Measurements from ENCODE around the gene PIEZO2. TPM values are rescaled to one million over a fixed set of nuclear protein-coding genes. Genes with fewer than 3 reads are reported as not detected.

PIEZO2 gene
- total and polyA plus RNA-seq, 2 of the 8 experiments (the other 6 are each of a cell fraction or from before 2014, with no cell fraction given) = 4.7 to 16.5 TPM

DNA sequence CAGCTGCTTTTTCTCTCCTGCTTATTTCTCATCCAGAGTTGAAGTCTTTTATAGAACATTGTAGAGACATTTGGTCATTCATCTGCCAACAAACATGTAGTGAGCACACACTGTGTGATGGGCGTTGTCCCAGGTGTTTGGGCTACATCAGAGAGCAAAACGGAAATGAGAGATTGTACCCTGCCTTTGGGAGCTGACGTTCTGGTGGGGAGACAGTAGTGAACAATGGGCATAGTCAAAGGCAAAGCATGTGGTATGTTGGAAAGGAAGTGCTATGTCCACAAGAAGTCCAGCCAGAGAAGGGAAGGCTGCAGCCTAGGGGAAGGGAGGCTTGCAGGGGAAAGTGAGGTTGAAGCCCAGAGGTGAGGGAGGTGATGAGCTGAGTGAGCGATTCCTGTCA is 78.1 kb downstream of the PIEZO2 start:
- H4K5ac ChIP-seq (ENCODE audit: insufficient read length, low read depth, low read length) = no peak overlapping the region
- H3K4me3 ChIP-seq (ENCODE audit: extremely low read depth in 1 of 4, insufficient read depth in 2 of 4, low read depth in 3 of 4, low read length in 4 of 4) = no peak overlapping the region
- no peak overlapping the region for H4K91ac ChIP-seq (replicated peaks; ENCODE audit: insufficient read length, low read length)
- H3K4ac ChIP-seq (replicated peaks; ENCODE audit: insufficient read length, low read depth, low read length) = no peak overlapping the region
- H3K27me3 ChIP-seq (replicated peaks in 1 of 4; ENCODE audit: control insufficient read depth in 3 of 4, extremely low read depth in 1 of 4, insufficient read depth in 3 of 4, low read length in 3 of 4) = no peaks in the 10 kb centered on the region
- peaks cover 0 to 2% of the 10 kb centered on the region in 2 experiments; a peak in 1 of 4 replicates for H3K9me3 ChIP-seq (ENCODE audit: insufficient read depth in 2 of 2, low read depth in 1 of 2, low read length in 1 of 2)
- no peak overlapping the region for H3K4me2 ChIP-seq (ENCODE audit: insufficient read depth in 1 of 2, low read depth in 2 of 2, low read length in 2 of 2)
- H4K8ac ChIP-seq (ENCODE audit: extremely low read depth, insufficient read depth, low read length) = no peak overlapping the region
- no peaks in the 10 kb centered on the region for H3K23me2 ChIP-seq (ENCODE audit: low read depth, low read length)
- H3K79me1 ChIP-seq (ENCODE audit: low read depth, low read length) = no peaks in the 10 kb centered on the region
- 0 out of 2 replicates have a peak overlapping the region, but pooled peaks have one; percentile 18 for H2BK15ac ChIP-seq (ENCODE audit: low read length)
- FAIRE-seq = no peak
- no peaks in the 10 kb centered on the region for H3K4me1 ChIP-seq (replicated peaks in 1 of 4; ENCODE audit: control insufficient read depth in 3 of 4, insufficient read depth in 4 of 4, low read length in 3 of 4)
- DNase-seq (ENCODE audit: low read depth in 1 of 2, low spot score in 2 of 2) = no peak
- CTCF ChIA-PET (ENCODE audit: partially characterized antibody) = interaction anchor here (1.2 to 1.4 kb wide), 2 partner anchors 14 to 92 kb away, joined by 3 read pairs; no protein-coding TSS in a partner anchor
- POLR2A ChIA-PET (ENCODE audit: partially characterized antibody) = no interaction called here
- H2AFZ ChIP-seq (ENCODE audit: low read length) = no peak overlapping the region
- H3K23ac ChIP-seq (ENCODE audit: insufficient read length) = no peak overlapping the region
- no peaks in the 10 kb centered on the region for H3K36me3 ChIP-seq (ENCODE audit: control insufficient read depth in 2 of 4, insufficient read depth in 4 of 4, low read length in 3 of 4)
- no peak overlapping the region for H3K18ac ChIP-seq (ENCODE audit: extremely low read depth, low read length)
- H3K14ac ChIP-seq (ENCODE audit: insufficient read length) = no peak overlapping the region
- H2BK5ac ChIP-seq (ENCODE audit: low read depth, low read length) = no peak overlapping the region; the same call in 1 of the 2 replicates
- no peak overlapping the region for H3K56ac ChIP-seq (replicated peaks; ENCODE audit: insufficient read length, low read depth, low read length)
- H3K27ac ChIP-seq (ENCODE audit: low read depth, low read length) = no peak overlapping the region
- 80% methylated on average over 4 of the region's 4 CpGs; no CpG with 5 or more reads in 1 of the 2 experiments for WGBS, 2 experiments (ENCODE audit: extremely low coverage in 1 of 2, insufficient coverage in 1 of 2, insufficient read length in 1 of 2, insufficient replicate concordance in 2 of 2, low coverage in 1 of 2, low lambda C conversion rate in 2 of 2, missing lambda C conversion rate in 1 of 2)
- no peak overlapping the region for H3K9ac ChIP-seq (replicated peaks in 1 of 4; ENCODE audit: extremely low read depth in 1 of 4, low read depth in 3 of 4, low read length in 3 of 4)
- H2AK5ac ChIP-seq (ENCODE audit: low read depth, low read length) = no peak overlapping the region
- H3K79me2 ChIP-seq (ENCODE audit: control insufficient read depth in 1 of 2, insufficient read depth in 2 of 2, low read length in 2 of 2) = no peaks in the 10 kb centered on the region
- 0 out of 2 replicates have a peak overlapping the region, but pooled peaks have one; percentile 71 for H2BK12ac ChIP-seq (ENCODE audit: low read depth, low read length)
- H2BK120ac ChIP-seq (replicated peaks; ENCODE audit: low read depth, low read length) = no peak overlapping the region
- H2BK20ac ChIP-seq (ENCODE audit: low read length) = no peak overlapping the region
- H4K20me1 ChIP-seq (replicated peaks in 1 of 2; ENCODE audit: control insufficient read depth in 1 of 2, insufficient read depth in 2 of 2, low read length in 2 of 2) = no peaks in the 10 kb centered on the region
- no peak for TF ChIP-seq RAD21 (IDR thresholded peaks at IDR 0.05 in 1 of 2, conservative IDR thresholded peaks at IDR 0.05 in 1 of 2; ENCODE audit: low read depth in 2 of 2, low read length in 2 of 2)
- no peak for TF ChIP-seq TAF1 (IDR thresholded peaks at IDR 0.05; ENCODE audit: low read depth, low read length)
- TF ChIP-seq SRF (IDR thresholded peaks at IDR 0.05; ENCODE audit: low read depth, low read length) = no peak
- no peak for TF ChIP-seq BRCA1 (IDR thresholded peaks at IDR 0.05; ENCODE audit: low read depth, low read length)
- no peak for TF ChIP-seq TCF12 (IDR thresholded peaks at IDR 0.05; ENCODE audit: low read depth, low read length)
- TF ChIP-seq, protein P1, sequence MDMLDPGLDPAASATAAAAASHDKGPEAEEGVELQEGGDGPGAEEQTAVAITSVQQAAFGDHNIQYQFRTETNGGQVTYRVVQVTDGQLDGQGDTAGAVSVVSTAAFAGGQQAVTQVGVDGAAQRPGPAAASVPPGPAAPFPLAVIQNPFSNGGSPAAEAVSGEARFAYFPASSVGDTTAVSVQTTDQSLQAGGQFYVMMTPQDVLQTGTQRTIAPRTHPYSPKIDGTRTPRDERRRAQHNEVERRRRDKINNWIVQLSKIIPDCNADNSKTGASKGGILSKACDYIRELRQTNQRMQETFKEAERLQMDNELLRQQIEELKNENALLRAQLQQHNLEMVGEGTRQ (IDR thresholded peaks at IDR 0.05; ENCODE audit: low read length) = no peak
- no peak for TF ChIP-seq BCL11A (IDR thresholded peaks at IDR 0.05; ENCODE audit: low read depth in 2 of 2, low read length in 2 of 2)
- TF ChIP-seq EZH2 (IDR thresholded peaks at IDR 0.05; ENCODE audit: low read depth, low read length, severe bottlenecking) = no peak
- TF ChIP-seq, protein P2, sequence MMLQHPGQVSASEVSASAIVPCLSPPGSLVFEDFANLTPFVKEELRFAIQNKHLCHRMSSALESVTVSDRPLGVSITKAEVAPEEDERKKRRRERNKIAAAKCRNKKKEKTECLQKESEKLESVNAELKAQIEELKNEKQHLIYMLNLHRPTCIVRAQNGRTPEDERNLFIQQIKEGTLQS (IDR thresholded peaks at IDR 0.05; ENCODE audit: insufficient read depth, low read depth, low read length) = no peak
- TF ChIP-seq POLR2A (IDR thresholded peaks at IDR 0.05; ENCODE audit: control extremely low read depth in 1 of 2, low read depth in 2 of 2, low read length in 2 of 2) = no peak
- no peak for TF ChIP-seq EGR1 (IDR thresholded peaks at IDR 0.05; ENCODE audit: borderline replicate concordance, low read depth, low read length)
- no peak for TF ChIP-seq SP2 (IDR thresholded peaks at IDR 0.05; ENCODE audit: low read length)
- no peak for TF ChIP-seq CHD2 (IDR thresholded peaks at IDR 0.05; ENCODE audit: low read length)
- TF ChIP-seq TBP (IDR thresholded peaks at IDR 0.05; ENCODE audit: low read depth, low read length) = no peak
